H1 (cell line): ENCODE measurements around the gene GBP5. TPM values are rescaled to one million over a fixed set of nuclear protein-coding genes. Genes with fewer than 3 reads are reported as not detected.

Experiments
- CTCF ChIA-PET: fragments of 300-600 bp; sonication (Branson Sonifier 250); formaldehyde crosslinking; loops from one replicate; lab custom pipeline; 2021; ENCODE audit not compliant: partially characterized antibody; lab: Charles Lee
- POLR2A ChIA-PET: fragments of 300-600 bp; sonication (Branson Sonifier 250); formaldehyde crosslinking; loops from one replicate; lab custom pipeline; 2021; ENCODE audit warnings: inconsistent platforms; ENCODE audit not compliant: partially characterized antibody; lab: Charles Lee
- DNase-seq, 2 experiments: peaks; one replicate each; pipeline versions ENCODE4 v3.0.0 to v3.0.0-alpha.2; 2010 to 2022; ENCODE audit warnings: low spot score in 2 of 2, low read depth in 1 of 2, mixed read lengths in 1 of 2
- FAIRE-seq: peaks from 2 replicates; lab custom pipeline; 2011; peaks lifted over from hg19 to GRCh38; lab: Jason Lieb, UNC
- H2AFZ ChIP-seq: 2 replicates; pipeline ENCODE4 v1.8.1; 2012; ENCODE audit warnings: low read length, inconsistent platforms
- H2AK5ac ChIP-seq: 2 replicates; pipeline ENCODE4 v1.6.1; 2013; ENCODE audit warnings: low read depth, low read length
- H2BK120ac ChIP-seq: replicated peaks from 2 replicates; pipeline ENCODE3; 2013; ENCODE audit warnings: low read depth, low read length, inconsistent platforms
- H2BK12ac ChIP-seq: 2 replicates; pipeline ENCODE4 v1.6.1; 2013; ENCODE audit warnings: low read depth, low read length
- H2BK15ac ChIP-seq: 2 replicates; pipeline ENCODE4 v1.6.1; 2013; ENCODE audit warnings: low read length
- H2BK20ac ChIP-seq: 2 replicates; pipeline ENCODE4 v1.6.1; 2013; ENCODE audit warnings: low read length
- H2BK5ac ChIP-seq: 2 replicates; pipeline ENCODE4 v1.6.1; 2013; ENCODE audit warnings: low read depth, low read length
- H3K14ac ChIP-seq: 2 replicates; pipeline ENCODE4 v1.6.1; 2013; ENCODE audit warnings: inconsistent platforms; ENCODE audit not compliant: insufficient read length
- H3K18ac ChIP-seq: 2 replicates; pipeline ENCODE4 v1.6.1; 2013; ENCODE audit warnings: low read length; ENCODE audit errors: extremely low read depth
- H3K23ac ChIP-seq: 2 replicates; pipeline ENCODE4 v1.6.1; 2013; ENCODE audit warnings: inconsistent platforms; ENCODE audit not compliant: insufficient read length
- H3K23me2 ChIP-seq: 2 replicates; pipeline ENCODE4 v1.6.1; 2013; ENCODE audit warnings: low read depth, low read length
- H3K27ac ChIP-seq: 2 replicates; pipeline ENCODE4 v1.6.1; 2011; ENCODE audit warnings: low read depth, low read length, inconsistent platforms
- H3K27me3 ChIP-seq, 4 experiments: replicated peaks in 1 of 4; 1 replicate in 1 of 4; 2 replicates in 3 of 4; pipeline versions ENCODE4 v1.6.1 to v1.8.1; 2011 to 2013; ENCODE audit warnings: low read length in 3 of 4, mild to moderate bottlenecking in 3 of 4, inconsistent platforms in 2 of 4, mixed read lengths in 2 of 4, moderate library complexity in 1 of 4; ENCODE audit not compliant: control insufficient read depth in 3 of 4, insufficient read depth in 3 of 4; ENCODE audit errors: extremely low read depth in 1 of 4
- H3K36me3 ChIP-seq, 4 experiments: 2 replicates each; pipeline versions ENCODE4 v1.6.1 to v1.8.1; 2011 to 2013; ENCODE audit warnings: mild to moderate bottlenecking in 4 of 4, low read length in 3 of 4, moderate library complexity in 2 of 4, control low read depth in 1 of 4, inconsistent platforms in 1 of 4; ENCODE audit not compliant: insufficient read depth in 4 of 4, control insufficient read depth in 2 of 4
- H3K4ac ChIP-seq: replicated peaks from 2 replicates; pipeline ENCODE3; 2013; ENCODE audit warnings: low read length, low read depth, mixed read lengths, inconsistent platforms; ENCODE audit not compliant: insufficient read length
- H3K4me1 ChIP-seq, 4 experiments: replicated peaks in 1 of 4; 1 replicate in 1 of 4; 2 replicates in 3 of 4; pipeline versions ENCODE4 v1.6.1 to v1.8.1; 2011 to 2013; ENCODE audit warnings: low read length in 3 of 4, inconsistent platforms in 2 of 4, mixed read lengths in 1 of 4; ENCODE audit not compliant: insufficient read depth in 4 of 4, control insufficient read depth in 3 of 4
- H3K4me2 ChIP-seq, 2 experiments: 2 replicates each; pipeline versions ENCODE4 v1.6.1 to v1.8.1; 2011 to 2013; ENCODE audit warnings: low read depth in 2 of 2, low read length in 2 of 2, control low read depth in 1 of 2, inconsistent platforms in 1 of 2, mild to moderate bottlenecking in 1 of 2; ENCODE audit not compliant: insufficient read depth in 1 of 2
- H3K4me3 ChIP-seq, 4 experiments: fragments of 200-600, 300-600 bp in 1 of 4; sonication (generic), shearing (Covaris generic), sonication (Bioruptor Twin) in 1 of 4; 2 replicates each; pipeline versions ENCODE4 v1.5.1 to v1.8.1; 2011 to 2016; ENCODE audit warnings: low read length in 4 of 4, low read depth in 3 of 4, control low read depth in 2 of 4, inconsistent platforms in 2 of 4, mild to moderate bottlenecking in 2 of 4, mixed read lengths in 1 of 4, moderate library complexity in 1 of 4; ENCODE audit not compliant: insufficient read depth in 2 of 4; ENCODE audit errors: extremely low read depth in 1 of 4
- H3K56ac ChIP-seq: replicated peaks from 2 replicates; pipeline ENCODE3; 2013; ENCODE audit warnings: low read depth, mild to moderate bottlenecking, mixed read lengths, low read length, inconsistent platforms; ENCODE audit not compliant: insufficient read length
- H3K79me1 ChIP-seq: 2 replicates; pipeline ENCODE4 v1.6.1; 2013; ENCODE audit warnings: low read depth, low read length, control low read depth
- H3K79me2 ChIP-seq, 2 experiments: 2 replicates each; pipeline versions ENCODE4 v1.6.1 to v1.8.1; 2012 to 2013; ENCODE audit warnings: low read length in 2 of 2, mild to moderate bottlenecking in 2 of 2, inconsistent platforms in 1 of 2; ENCODE audit not compliant: insufficient read depth in 2 of 2, control insufficient read depth in 1 of 2
- H3K9ac ChIP-seq, 4 experiments: replicated peaks in 1 of 4; 1 replicate in 1 of 4; 2 replicates in 3 of 4; pipeline versions ENCODE4 v1.6.1 to v1.8.1; 2011 to 2013; ENCODE audit warnings: low read depth in 3 of 4, low read length in 3 of 4, control low read depth in 2 of 4, mild to moderate bottlenecking in 2 of 4, moderate library complexity in 2 of 4, inconsistent platforms in 1 of 4; ENCODE audit errors: extremely low read depth in 1 of 4
- H3K9me3 ChIP-seq, 2 experiments: 2 replicates each; pipeline versions ENCODE4 v1.6.1 to v1.8.1; 2012 to 2013; ENCODE audit warnings: mild to moderate bottlenecking in 2 of 2, moderate library complexity in 2 of 2, control low read depth in 1 of 2, inconsistent platforms in 1 of 2, low read depth in 1 of 2, low read length in 1 of 2, mixed read lengths in 1 of 2; ENCODE audit not compliant: insufficient read depth in 2 of 2
- H4K20me1 ChIP-seq, 2 experiments: replicated peaks in 1 of 2; 2 replicates each; pipeline versions ENCODE3 to v1.8.1; 2011 to 2013; ENCODE audit warnings: inconsistent platforms in 2 of 2, low read length in 2 of 2, mild to moderate bottlenecking in 1 of 2; ENCODE audit not compliant: insufficient read depth in 2 of 2, control insufficient read depth in 1 of 2
- H4K5ac ChIP-seq: 2 replicates; pipeline ENCODE4 v1.6.1; 2013; ENCODE audit warnings: low read length, low read depth, mixed read lengths, inconsistent platforms; ENCODE audit not compliant: insufficient read length
- H4K8ac ChIP-seq: 2 replicates; pipeline ENCODE4 v1.8.0; 2013; ENCODE audit warnings: mild to moderate bottlenecking, moderate library complexity, low read length, inconsistent platforms; ENCODE audit not compliant: insufficient read depth; ENCODE audit errors: extremely low read depth
- H4K91ac ChIP-seq: replicated peaks from 2 replicates; pipeline ENCODE3; 2013; ENCODE audit warnings: low read length, mixed read lengths, inconsistent platforms; ENCODE audit not compliant: insufficient read length
- CEBPB ChIP-seq: IDR thresholded peaks from 2 replicates; pipeline ENCODE4 v1.6.1; 2012; ENCODE audit warnings: low read depth, low read length
- EGR1 ChIP-seq: IDR thresholded peaks from 2 replicates; pipeline ENCODE4 v1.6.1; 2011; ENCODE audit warnings: low read depth, low read length, borderline replicate concordance
- FOSL1 ChIP-seq: IDR thresholded peaks from 2 replicates; pipeline ENCODE4 v1.6.1; 2011; ENCODE audit warnings: mild to moderate bottlenecking, low read depth, low read length, moderate library complexity; ENCODE audit not compliant: insufficient read depth
- NRF1 ChIP-seq: IDR thresholded peaks from 2 replicates; pipeline ENCODE4 v1.6.1; 2011; ENCODE audit warnings: mild to moderate bottlenecking, low read depth, low read length, improper control_type of control experiment
- POLR2AphosphoS5 ChIP-seq: IDR thresholded peaks from 2 replicates; pipeline ENCODE4 v1.6.1; 2011; ENCODE audit warnings: low read depth, low read length
- SP4 ChIP-seq: IDR thresholded peaks from 2 replicates; pipeline ENCODE4 v1.6.1; 2012; ENCODE audit warnings: low read length, inconsistent platforms
- SUZ12 ChIP-seq: fragments of 200-600 bp; sonication (generic); IDR thresholded peaks from 2 replicates; pipeline ENCODE4 v1.6.1; 2012; ENCODE audit warnings: mild to moderate bottlenecking, inconsistent platforms, low read length, moderate library complexity, mixed read lengths
- TEAD4 ChIP-seq: IDR thresholded peaks from 2 replicates; pipeline ENCODE4 v1.6.1; 2012; ENCODE audit warnings: low read depth, low read length, inconsistent platforms, mixed read lengths
- WGBS, 2 experiments: shearing (Covaris generic) in 1 of 2; methylation state at CpG; one replicate each; pipeline versions ENCODE4 v1.1.6 to v1.1.7; 2013 to 2015; ENCODE audit warnings: low lambda C conversion rate in 2 of 2, mixed read lengths in 2 of 2, inconsistent platforms in 1 of 2, low coverage in 1 of 2, missing lambda C conversion rate in 1 of 2; ENCODE audit not compliant: insufficient replicate concordance in 2 of 2, insufficient coverage in 1 of 2, insufficient read length in 1 of 2; ENCODE audit errors: extremely low coverage in 1 of 2, missing lambda C conversion rate in 1 of 2; 5-methylcytosine and 5-hydroxymethylcytosine counted together
- polyA plus RNA-seq, 7 experiments: library from polyadenylated mRNA; depleted of rRNA in 3 of 7; stranded (reverse) in 5 of 7; unstranded in 2 of 7; fragments of >200 nt in 5 of 7; fragments of 200-250 nt in 2 of 7; gene quantifications; 1 replicate in 5 of 7; 2 replicates in 1 of 7; 4 replicates in 1 of 7; pipeline versions ENCODE4 v1.2.1 to v1.2.3, GENCODE V29; 2011 to 2013; ENCODE audit warnings: missing spikeins in 2 of 7, mixed read lengths in 2 of 7
- total RNA-seq: library from RNA; stranded (reverse); fragmentation: NEBNext Ultra II Directional; extraction: Animal tissue kit (Norgen Biotek cat#: 25700); gene quantifications from 2 replicates; pipeline ENCODE4 v1.2.1, GENCODE V29; 2021
- TF ChIP-seq, protein P1 (sequence below): IDR thresholded peaks from 2 replicates; pipeline ENCODE4 v1.6.1; 2011; ENCODE audit warnings: low read depth, mild to moderate bottlenecking, low read length; ENCODE audit not compliant: insufficient read depth
- TF ChIP-seq, protein P2 (sequence below): IDR thresholded peaks from 2 replicates; pipeline ENCODE4 v1.6.1; 2011; ENCODE audit warnings: low read length, improper control_type of control experiment

GBP5 gene
- total and polyA plus RNA-seq, 2 of the 8 experiments (the other 6 are each of a cell fraction or from before 2014, with no cell fraction given): not detected

DNA sequence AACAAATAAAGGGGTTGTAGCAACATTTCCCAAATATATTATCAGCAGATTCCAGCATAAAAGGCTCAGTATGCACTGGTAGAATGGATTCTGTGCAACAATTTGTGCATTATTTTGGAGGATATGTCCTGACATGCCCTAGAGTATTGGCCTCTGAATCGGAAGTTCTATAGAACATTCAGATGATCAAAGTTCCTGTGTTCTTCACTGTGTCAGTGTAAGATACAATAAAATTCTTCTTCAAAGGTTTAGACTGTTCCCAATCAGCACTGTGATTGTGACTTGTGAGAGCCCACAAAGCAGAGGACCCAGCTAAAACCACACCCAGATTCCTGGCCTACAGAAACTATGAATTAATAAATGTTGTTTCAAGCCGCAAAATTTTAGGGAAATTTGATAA is 33.6 kb upstream of the GBP5 start:
- no peak overlapping the region for H2BK12ac ChIP-seq
- H3K23ac ChIP-seq: no peak overlapping the region
- no peaks in the 10 kb centered on the region for H3K79me1 ChIP-seq
- H2BK120ac ChIP-seq: no peak overlapping the region
- H2AK5ac ChIP-seq: no peak overlapping the region
- peaks cover 4 to 10% of the 10 kb centered on the region in 2 experiments; a peak in 2 of 4 replicates for H3K9me3 ChIP-seq
- H3K18ac ChIP-seq: no peak overlapping the region
- no peak for DNase-seq
- no peak overlapping the region for H2BK15ac ChIP-seq
- TF ChIP-seq TEAD4: no peak
- TF ChIP-seq NRF1: no peak
- no peak for TF ChIP-seq EGR1
- TF ChIP-seq, protein P1, sequence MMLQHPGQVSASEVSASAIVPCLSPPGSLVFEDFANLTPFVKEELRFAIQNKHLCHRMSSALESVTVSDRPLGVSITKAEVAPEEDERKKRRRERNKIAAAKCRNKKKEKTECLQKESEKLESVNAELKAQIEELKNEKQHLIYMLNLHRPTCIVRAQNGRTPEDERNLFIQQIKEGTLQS: no peak
- TF ChIP-seq CEBPB: no peak
- TF ChIP-seq POLR2AphosphoS5: no peak
- TF ChIP-seq SP4: no peak
- no peak for TF ChIP-seq FOSL1
- TF ChIP-seq, protein P2, sequence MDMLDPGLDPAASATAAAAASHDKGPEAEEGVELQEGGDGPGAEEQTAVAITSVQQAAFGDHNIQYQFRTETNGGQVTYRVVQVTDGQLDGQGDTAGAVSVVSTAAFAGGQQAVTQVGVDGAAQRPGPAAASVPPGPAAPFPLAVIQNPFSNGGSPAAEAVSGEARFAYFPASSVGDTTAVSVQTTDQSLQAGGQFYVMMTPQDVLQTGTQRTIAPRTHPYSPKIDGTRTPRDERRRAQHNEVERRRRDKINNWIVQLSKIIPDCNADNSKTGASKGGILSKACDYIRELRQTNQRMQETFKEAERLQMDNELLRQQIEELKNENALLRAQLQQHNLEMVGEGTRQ: no peak
- no peak for TF ChIP-seq SUZ12
- H2AFZ ChIP-seq: no peak overlapping the region; the same call in 1 of the 2 replicates
- no peaks in the 10 kb centered on the region for H3K23me2 ChIP-seq
- H2BK5ac ChIP-seq: no peak overlapping the region
- no peak overlapping the region for H3K56ac ChIP-seq
- no peaks in the 10 kb centered on the region for H3K36me3 ChIP-seq
- no peak overlapping the region for H3K4me2 ChIP-seq
- no peak overlapping the region for H3K27ac ChIP-seq
- H3K79me2 ChIP-seq: no peaks in the 10 kb centered on the region
- no peak overlapping the region for H3K14ac ChIP-seq
- no peak overlapping the region for H4K8ac ChIP-seq
- H2BK20ac ChIP-seq: no peak overlapping the region
- H3K9ac ChIP-seq: no peak overlapping the region
- POLR2A ChIA-PET: no interaction called here
- no peaks in the 10 kb centered on the region for H3K4me1 ChIP-seq
- no peak overlapping the region for H4K91ac ChIP-seq
- H3K27me3 ChIP-seq: no peaks in the 10 kb centered on the region
- no peak overlapping the region for H3K4ac ChIP-seq
- no peak overlapping the region for H3K4me3 ChIP-seq
- WGBS, 2 experiments: 92% methylated on average over 2 of the region's 2 CpGs; no CpG with 5 or more reads in 1 of the 2 experiments
- no peaks in the 10 kb centered on the region for H4K20me1 ChIP-seq
- CTCF ChIA-PET: interaction anchor here (1.0 kb wide), 1 partner anchor 163 kb away, joined by 3 read pairs; no protein-coding TSS in a partner anchor
- no peak overlapping the region for H4K5ac ChIP-seq
- no peak for FAIRE-seq
